GM18951 (cell line): ENCODE results near the gene KIF21A.

Experiments
- POLR2A ChIP-seq: IDR thresholded peaks from 4 replicates; pipeline ENCODE4 v1.6.1; 2011; ENCODE audit warnings: mild to moderate bottlenecking; ENCODE audit not compliant: insufficient read length, insufficient read depth; ENCODE audit errors: extremely low read depth
- in situ Hi-C: fragments of 300-500 bp; cut with MboI; formaldehyde crosslinking; loops from one replicate; pipeline ENCODE4 v1.12.0; 2022; ENCODE audit warnings: low sequenced_read_pairs, mixed read lengths, inconsistent platforms; ENCODE audit not compliant: unreplicated experiment

KIF21A gene

GRCh38 chr12:39332661-39333175 is 110.2 kb downstream of the KIF21A start:
- in situ Hi-C loops: loop anchor here (10.0 kb wide), 1 partner anchor 352 kb away; no protein-coding TSS in a partner anchor
- no peak for TF ChIP-seq POLR2A

- in situ Hi-C loops: loop anchor here (10.0 kb wide), 1 partner anchor 353 kb away; no protein-coding TSS in a partner anchor
- TF ChIP-seq POLR2A: no peak
Observed at GRCh38 chr12:39331539-39332261, 111.2 kb downstream of the KIF21A start.

- no peak for TF ChIP-seq POLR2A
- in situ Hi-C loops: loop anchor here (10.0 kb wide), 1 partner anchor 355 kb away; no protein-coding TSS in a partner anchor
Observed at GRCh38 chr12:39329876-39330275, 113.0 kb downstream of the KIF21A start.

GRCh38 chr12:39329018-39329417 is 113.9 kb downstream of the KIF21A start:
- no peak for TF ChIP-seq POLR2A

GRCh38 chr12:39327965-39328364 is 115.0 kb downstream of the KIF21A start:
- no peak for TF ChIP-seq POLR2A
- in situ Hi-C loops: no loop called here

More at GRCh38 chr12:39329018-39329417, 113.9 kb downstream of the KIF21A start:
- in situ Hi-C loops: no loop called here

- no peak for TF ChIP-seq POLR2A
- in situ Hi-C loops: no loop called here
Observed at GRCh38 chr12:39327510-39327909, 115.4 kb downstream of the KIF21A start.

- no peak for TF ChIP-seq POLR2A
- in situ Hi-C loops: no loop called here
Observed at GRCh38 chr12:39319180-39319579, 123.7 kb downstream of the KIF21A start.

- no peak for TF ChIP-seq POLR2A
- in situ Hi-C loops: no loop called here
Observed at GRCh38 chr12:39314547-39314946, 128.4 kb downstream of the KIF21A start.

GRCh38 chr12:39309516-39309915 is 133.4 kb downstream of the KIF21A start:
- in situ Hi-C loops: no loop called here
- TF ChIP-seq POLR2A: no peak

- TF ChIP-seq POLR2A: no peak
- in situ Hi-C loops: no loop called here
Observed at GRCh38 chr12:39301422-39301821, 141.5 kb downstream of the KIF21A start.

- in situ Hi-C loops: no loop called here
- no peak for TF ChIP-seq POLR2A
Observed at GRCh38 chr12:39300799-39301198, 142.1 kb downstream of the KIF21A start.

GRCh38 chr12:39297891-39298290 is 145.0 kb downstream of the KIF21A start:
- in situ Hi-C loops: loop anchor here (25.0 kb wide), 1 partner anchor 961 kb away; no protein-coding TSS in a partner anchor
- no peak for TF ChIP-seq POLR2A

GRCh38 chr12:39296496-39296895 is 146.4 kb downstream of the KIF21A start:
- TF ChIP-seq POLR2A: no peak
- in situ Hi-C loops: loop anchor here (25.0 kb wide), 1 partner anchor 959 kb away; no protein-coding TSS in a partner anchor

- in situ Hi-C loops: loop anchor here (25.0 kb wide), 1 partner anchor 958 kb away; no protein-coding TSS in a partner anchor
Observed at GRCh38 chr12:39295593-39295992, 147.3 kb downstream of the KIF21A start.
